ENCODE data around the gene DLX2. TPM values are rescaled to one million over a fixed set of nuclear protein-coding genes. Genes with fewer than 3 reads are reported as not detected.

The DLX2 gene
- polyA plus RNA-seq, 2 of the 4 experiments (the other 2 are of a cell fraction), result 0.04 to 0.19 TPM

DNA sequence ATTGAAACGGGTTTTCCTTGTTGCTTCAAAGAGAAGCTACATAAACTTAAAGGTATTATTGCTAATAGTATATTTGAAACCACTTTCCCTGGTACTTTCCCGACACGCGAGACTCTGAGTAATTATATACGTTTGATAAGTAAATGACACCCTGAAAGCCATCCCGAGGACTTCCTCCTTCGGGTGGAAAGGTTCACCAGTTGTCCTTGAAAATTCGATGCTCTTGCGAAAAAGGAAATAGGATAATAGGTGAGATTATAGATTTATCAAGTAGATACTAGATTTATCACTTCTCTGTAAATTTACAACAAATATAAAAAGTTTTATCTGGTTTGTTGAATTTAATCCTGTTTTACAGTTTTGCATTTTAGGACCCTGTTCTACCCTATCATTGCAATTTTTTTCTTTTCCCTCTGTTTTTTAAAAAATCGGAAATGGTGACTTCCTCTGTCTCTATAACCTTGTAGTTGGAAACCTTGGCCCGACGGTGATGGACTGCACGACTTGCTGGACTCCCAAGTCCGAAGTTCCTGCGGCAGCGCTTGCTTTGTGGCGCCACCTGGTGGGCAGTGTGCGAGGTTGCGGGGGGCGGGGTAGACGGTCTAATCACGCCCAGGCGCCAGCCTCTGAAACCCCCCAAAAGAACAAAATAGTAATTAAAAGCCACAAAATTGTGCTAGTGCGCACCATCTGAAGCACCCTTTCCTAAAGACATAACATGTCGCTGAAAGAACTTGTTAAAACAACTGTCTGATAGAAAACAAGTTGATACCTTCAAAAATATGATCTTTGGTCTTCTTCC is 972 bp upstream of the DLX2 start:
- ChIA-PET CTCF (interaction anchor here (0.7 to 9.4 kb wide), 26 partner anchors 11 to 548 kb away, joined by 3 to 128 read pairs (median 3); partner anchors contain the start of gene DLX1), POLR2A (interaction anchor here (0.6 to 1.9 kb wide), 8 partner anchors 19 to 400 kb away, joined by 3 to 17 read pairs (median 5); partner anchors contain the start of genes DLX1, HAT1 and SLC25A12)
- FAIRE-seq, result no peak
- Histone ChIP-seq H3K4me3 (peak overlapping the region; percentile 74), H3K27ac (no peak overlapping the region; a peak in 3 of 6 replicates), H3K4me2 (peak overlapping the region; percentile 96), H3K4me1 (peaks cover 16% of the 10 kb centered on the region), H3K9me3 (no peaks in the 10 kb centered on the region)
- WGBS (ENCODE audit: missing lambda C conversion rate), result 2% methylated on average over 25 of the region's 25 CpGs
- peak; percentile 77 to 92 for DNase-seq (ENCODE audit: low read depth in 1 of 2, low spot score in 1 of 2)
- peak; percentile 31 to 63; a peak in 4 of 6 replicates for ATAC-seq
- TF ChIP-seq SREBF2 (IDR thresholded peaks at IDR 0.05) (no peak), RARB (CRISPR knock-in tag; IDR thresholded peaks at IDR 0.05) (no peak), ESRRA (IDR thresholded peaks at IDR 0.05; ENCODE audit: borderline replicate concordance, low read length) (peak; percentile 70), SMC3 (IDR thresholded peaks at IDR 0.05) (peak; percentile 96), JUN (IDR thresholded peaks at IDR 0.05) (no peak), KDM1A (IDR thresholded peaks at IDR 0.05; ENCODE audit: low read depth) (no peak), HOXB5 (CRISPR knock-in tag; IDR thresholded peaks at IDR 0.05) (no peak), CHD2 (IDR thresholded peaks at IDR 0.05; ENCODE audit: low read length, partially characterized antibody) (no peak), NFE2L2 (conservative IDR thresholded peaks at IDR 0.05; ENCODE audit: low read length) (no peak), POLR2AphosphoS2 (conservative IDR thresholded peaks at IDR 0.05; ENCODE audit: low read length) (no peak), RNF2 (IDR thresholded peaks at IDR 0.05; ENCODE audit: borderline replicate concordance, low read depth) (no peak), RAD21 (conservative IDR thresholded peaks at IDR 0.05 in 1 of 2, IDR thresholded peaks at IDR 0.05 in 1 of 2) (peak; percentile 95 to 97), FOSB (CRISPR knock-in tag; IDR thresholded peaks at IDR 0.05) (no peak), HOXA7 (CRISPR knock-in tag; IDR thresholded peaks at IDR 0.05) (no peak)
- TF ChIP-seq, protein P1, sequence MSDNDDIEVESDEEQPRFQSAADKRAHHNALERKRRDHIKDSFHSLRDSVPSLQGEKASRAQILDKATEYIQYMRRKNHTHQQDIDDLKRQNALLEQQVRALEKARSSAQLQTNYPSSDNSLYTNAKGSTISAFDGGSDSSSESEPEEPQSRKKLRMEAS (IDR thresholded peaks at IDR 0.05), result peak; percentile 52; the same call in 1 of the 2 replicates
- TF ChIP-seq, protein P2, sequence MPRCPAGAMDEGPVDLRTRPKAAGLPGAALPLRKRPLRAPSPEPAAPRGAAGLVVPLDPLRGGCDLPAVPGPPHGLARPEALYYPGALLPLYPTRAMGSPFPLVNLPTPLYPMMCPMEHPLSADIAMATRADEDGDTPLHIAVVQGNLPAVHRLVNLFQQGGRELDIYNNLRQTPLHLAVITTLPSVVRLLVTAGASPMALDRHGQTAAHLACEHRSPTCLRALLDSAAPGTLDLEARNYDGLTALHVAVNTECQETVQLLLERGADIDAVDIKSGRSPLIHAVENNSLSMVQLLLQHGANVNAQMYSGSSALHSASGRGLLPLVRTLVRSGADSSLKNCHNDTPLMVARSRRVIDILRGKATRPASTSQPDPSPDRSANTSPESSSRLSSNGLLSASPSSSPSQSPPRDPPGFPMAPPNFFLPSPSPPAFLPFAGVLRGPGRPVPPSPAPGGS (IDR thresholded peaks at IDR 0.05), result no peak
- TF ChIP-seq, protein P3, sequence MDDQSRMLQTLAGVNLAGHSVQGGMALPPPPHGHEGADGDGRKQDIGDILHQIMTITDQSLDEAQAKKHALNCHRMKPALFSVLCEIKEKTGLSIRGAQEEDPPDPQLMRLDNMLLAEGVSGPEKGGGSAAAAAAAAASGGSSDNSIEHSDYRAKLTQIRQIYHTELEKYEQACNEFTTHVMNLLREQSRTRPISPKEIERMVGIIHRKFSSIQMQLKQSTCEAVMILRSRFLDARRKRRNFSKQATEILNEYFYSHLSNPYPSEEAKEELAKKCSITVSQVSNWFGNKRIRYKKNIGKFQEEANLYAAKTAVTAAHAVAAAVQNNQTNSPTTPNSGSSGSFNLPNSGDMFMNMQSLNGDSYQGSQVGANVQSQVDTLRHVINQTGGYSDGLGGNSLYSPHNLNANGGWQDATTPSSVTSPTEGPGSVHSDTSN (IDR thresholded peaks at IDR 0.05), result no peak
- TF ChIP-seq, protein P4, sequence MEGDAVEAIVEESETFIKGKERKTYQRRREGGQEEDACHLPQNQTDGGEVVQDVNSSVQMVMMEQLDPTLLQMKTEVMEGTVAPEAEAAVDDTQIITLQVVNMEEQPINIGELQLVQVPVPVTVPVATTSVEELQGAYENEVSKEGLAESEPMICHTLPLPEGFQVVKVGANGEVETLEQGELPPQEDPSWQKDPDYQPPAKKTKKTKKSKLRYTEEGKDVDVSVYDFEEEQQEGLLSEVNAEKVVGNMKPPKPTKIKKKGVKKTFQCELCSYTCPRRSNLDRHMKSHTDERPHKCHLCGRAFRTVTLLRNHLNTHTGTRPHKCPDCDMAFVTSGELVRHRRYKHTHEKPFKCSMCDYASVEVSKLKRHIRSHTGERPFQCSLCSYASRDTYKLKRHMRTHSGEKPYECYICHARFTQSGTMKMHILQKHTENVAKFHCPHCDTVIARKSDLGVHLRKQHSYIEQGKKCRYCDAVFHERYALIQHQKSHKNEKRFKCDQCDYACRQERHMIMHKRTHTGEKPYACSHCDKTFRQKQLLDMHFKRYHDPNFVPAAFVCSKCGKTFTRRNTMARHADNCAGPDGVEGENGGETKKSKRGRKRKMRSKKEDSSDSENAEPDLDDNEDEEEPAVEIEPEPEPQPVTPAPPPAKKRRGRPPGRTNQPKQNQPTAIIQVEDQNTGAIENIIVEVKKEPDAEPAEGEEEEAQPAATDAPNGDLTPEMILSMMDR (IDR thresholded peaks at IDR 0.05), result peak; percentile 96

DNA sequence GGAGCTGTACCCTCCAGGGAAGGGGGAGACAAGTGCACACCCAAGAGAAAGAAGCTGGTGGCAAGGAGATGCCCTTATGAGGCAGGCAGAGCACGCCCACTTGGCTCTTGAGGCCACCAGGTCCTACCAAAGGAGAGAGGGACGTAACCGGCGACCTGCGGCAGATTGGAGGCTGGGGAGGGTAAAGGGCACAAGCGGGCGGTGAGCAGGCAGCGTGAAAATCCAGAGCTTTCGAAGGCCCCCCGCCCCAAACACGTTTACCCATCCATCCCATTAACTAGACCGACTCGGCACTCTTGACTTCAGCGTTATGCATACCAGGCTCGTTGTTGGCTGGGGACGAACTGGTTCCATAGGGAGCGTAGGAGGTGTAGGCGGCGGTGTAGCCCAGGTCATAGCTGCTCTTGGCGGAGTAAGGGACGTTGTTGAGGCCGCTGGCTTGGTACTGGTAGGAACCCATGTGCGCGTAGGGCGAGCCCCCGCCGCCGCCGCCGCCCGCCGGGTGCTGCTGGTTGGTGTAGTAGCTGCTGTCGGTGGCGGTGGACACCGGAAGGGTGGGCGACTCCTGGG is 794 bp downstream of the DLX2 start:
- peaks cover 28% of the 10 kb centered on the region for H3K4me1 ChIP-seq
- no peak for FAIRE-seq
- peak; percentile 2 to 13; a peak in 5 of 6 replicates for ATAC-seq
- 15% methylated on average over 35 of the region's 36 CpGs for WGBS (ENCODE audit: missing lambda C conversion rate)
- ChIA-PET POLR2A (interaction anchor here (0.6 to 1.9 kb wide), 3 partner anchors 17 to 502 kb away, joined by 3 to 17 read pairs (median 11); partner anchors contain the start of genes DLX1 and SLC25A12), CTCF (interaction anchor here (1.4 to 9.4 kb wide), 8 partner anchors 13 to 399 kb away, joined by 3 to 128 read pairs (median 6); partner anchors contain the start of genes DLX1 and SLC25A12)
- H3K27ac ChIP-seq, result peak overlapping the region; percentile 43 to 74; a peak in 5 of 6 replicates
- no peak for DNase-seq (ENCODE audit: low read depth in 1 of 2, low spot score in 1 of 2)
- H3K9me3 ChIP-seq, result no peaks in the 10 kb centered on the region
- peak overlapping the region; percentile 96 for H3K4me2 ChIP-seq
- TF ChIP-seq JUN (IDR thresholded peaks at IDR 0.05) (no peak), POLR2AphosphoS2 (conservative IDR thresholded peaks at IDR 0.05; ENCODE audit: low read length) (no peak), JUNB (IDR thresholded peaks at IDR 0.05) (no peak), NFE2L2 (conservative IDR thresholded peaks at IDR 0.05; ENCODE audit: low read length) (no peak), ZFP36 (IDR thresholded peaks at IDR 0.05; ENCODE audit: borderline replicate concordance, partially characterized antibody) (no peak), CEBPB (IDR thresholded peaks at IDR 0.05) (no peak), CHD4 (IDR thresholded peaks at IDR 0.05; ENCODE audit: borderline replicate concordance) (no peak), ZC3H11A (IDR thresholded peaks at IDR 0.05) (no peak)
- TF ChIP-seq, protein P4 (IDR thresholded peaks at IDR 0.05), result no peak
- TF ChIP-seq, protein P5, sequence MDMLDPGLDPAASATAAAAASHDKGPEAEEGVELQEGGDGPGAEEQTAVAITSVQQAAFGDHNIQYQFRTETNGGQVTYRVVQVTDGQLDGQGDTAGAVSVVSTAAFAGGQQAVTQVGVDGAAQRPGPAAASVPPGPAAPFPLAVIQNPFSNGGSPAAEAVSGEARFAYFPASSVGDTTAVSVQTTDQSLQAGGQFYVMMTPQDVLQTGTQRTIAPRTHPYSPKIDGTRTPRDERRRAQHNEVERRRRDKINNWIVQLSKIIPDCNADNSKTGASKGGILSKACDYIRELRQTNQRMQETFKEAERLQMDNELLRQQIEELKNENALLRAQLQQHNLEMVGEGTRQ (IDR thresholded peaks at IDR 0.05), result no peak
- H3K4me3 ChIP-seq, result peak overlapping the region; percentile 74

Measured in A549 (cell line).